Fibroblast of mammary gland (primary cell): Measurements from ENCODE around the gene SH2D2A.

Source experiments
- DNase-seq: peaks from one replicate; pipeline ENCODE4 v3.0.0-alpha.2; 2010; ENCODE audit warnings: low read depth
- H3K4me3 ChIP-seq: 2 replicates; pipeline ENCODE4 v1.5.1; 2011; ENCODE audit warnings: low read depth, mild to moderate bottlenecking, low read length, moderate library complexity; ENCODE audit not compliant: control insufficient read depth
- TF ChIP-seq, protein P1 (sequence below): conservative IDR thresholded peaks from 2 replicates; pipeline ENCODE4 v1.5.1; 2011; ENCODE audit warnings: low read depth, low read length, inconsistent platforms; ENCODE audit not compliant: control insufficient read depth, insufficient read depth

SH2D2A gene

DNA sequence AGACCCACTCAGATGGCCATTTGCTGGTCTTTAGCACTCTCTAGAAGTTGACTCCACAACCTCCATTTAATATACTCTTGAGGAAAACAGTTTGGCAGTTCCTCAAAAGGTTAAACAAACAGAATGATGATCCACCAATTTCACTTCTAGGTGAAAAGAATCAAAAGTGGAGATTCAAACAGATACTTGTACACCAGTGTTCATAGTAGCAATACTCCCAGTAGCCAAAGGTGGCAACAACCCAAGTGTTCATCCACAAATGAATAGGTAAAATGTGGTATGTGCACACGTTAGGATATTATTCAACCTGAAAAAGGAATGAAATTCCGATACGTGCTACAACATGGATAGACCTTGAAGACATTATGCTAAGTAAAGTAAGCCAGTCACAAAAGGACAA, 43.0 kb downstream of the SH2D2A start:
- DNase-seq: no peak
- TF ChIP-seq, protein P1, sequence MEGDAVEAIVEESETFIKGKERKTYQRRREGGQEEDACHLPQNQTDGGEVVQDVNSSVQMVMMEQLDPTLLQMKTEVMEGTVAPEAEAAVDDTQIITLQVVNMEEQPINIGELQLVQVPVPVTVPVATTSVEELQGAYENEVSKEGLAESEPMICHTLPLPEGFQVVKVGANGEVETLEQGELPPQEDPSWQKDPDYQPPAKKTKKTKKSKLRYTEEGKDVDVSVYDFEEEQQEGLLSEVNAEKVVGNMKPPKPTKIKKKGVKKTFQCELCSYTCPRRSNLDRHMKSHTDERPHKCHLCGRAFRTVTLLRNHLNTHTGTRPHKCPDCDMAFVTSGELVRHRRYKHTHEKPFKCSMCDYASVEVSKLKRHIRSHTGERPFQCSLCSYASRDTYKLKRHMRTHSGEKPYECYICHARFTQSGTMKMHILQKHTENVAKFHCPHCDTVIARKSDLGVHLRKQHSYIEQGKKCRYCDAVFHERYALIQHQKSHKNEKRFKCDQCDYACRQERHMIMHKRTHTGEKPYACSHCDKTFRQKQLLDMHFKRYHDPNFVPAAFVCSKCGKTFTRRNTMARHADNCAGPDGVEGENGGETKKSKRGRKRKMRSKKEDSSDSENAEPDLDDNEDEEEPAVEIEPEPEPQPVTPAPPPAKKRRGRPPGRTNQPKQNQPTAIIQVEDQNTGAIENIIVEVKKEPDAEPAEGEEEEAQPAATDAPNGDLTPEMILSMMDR: peak; percentile 6
- H3K4me3 ChIP-seq: no peak overlapping the region

DNA sequence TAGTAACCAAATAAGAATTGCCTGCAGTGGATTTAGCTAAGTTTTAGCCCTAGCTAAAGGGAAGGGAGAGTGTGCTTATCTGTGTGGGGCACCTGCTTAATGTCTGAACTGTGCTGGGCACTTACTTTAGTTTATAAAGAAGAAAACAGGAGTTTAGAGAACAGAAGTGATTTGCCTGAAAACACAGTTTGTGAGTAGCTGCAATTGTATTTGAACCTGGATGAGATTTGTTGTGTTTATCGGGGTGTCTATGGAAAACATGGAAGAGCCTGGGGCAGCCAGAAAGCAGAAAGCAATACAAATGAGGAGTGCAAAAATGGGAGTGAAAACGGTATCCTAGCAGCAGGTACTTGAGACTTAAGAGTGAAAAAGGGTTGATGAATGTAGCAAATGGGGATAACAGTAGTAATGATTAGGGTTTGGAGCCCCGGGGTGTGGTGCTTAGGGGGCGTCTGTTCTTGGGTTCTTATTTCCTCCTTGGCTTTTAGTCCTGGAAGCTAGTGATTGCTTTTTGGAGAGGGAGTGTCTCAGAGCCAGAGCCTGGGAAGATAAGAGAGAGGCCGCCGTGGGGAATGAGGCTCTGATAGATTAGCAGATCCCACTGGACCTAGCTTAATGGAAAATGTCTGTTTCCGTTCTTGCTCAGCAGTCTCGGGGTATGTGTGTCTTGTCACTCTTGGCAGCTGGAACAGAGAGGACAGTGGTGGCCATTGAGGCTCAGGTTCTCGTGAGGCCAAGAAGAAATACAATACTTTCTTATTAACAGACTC, 43.7 kb downstream of the SH2D2A start:
- H3K4me3 ChIP-seq: no peak overlapping the region
- TF ChIP-seq, protein P1: no peak
- no peak for DNase-seq

DNA sequence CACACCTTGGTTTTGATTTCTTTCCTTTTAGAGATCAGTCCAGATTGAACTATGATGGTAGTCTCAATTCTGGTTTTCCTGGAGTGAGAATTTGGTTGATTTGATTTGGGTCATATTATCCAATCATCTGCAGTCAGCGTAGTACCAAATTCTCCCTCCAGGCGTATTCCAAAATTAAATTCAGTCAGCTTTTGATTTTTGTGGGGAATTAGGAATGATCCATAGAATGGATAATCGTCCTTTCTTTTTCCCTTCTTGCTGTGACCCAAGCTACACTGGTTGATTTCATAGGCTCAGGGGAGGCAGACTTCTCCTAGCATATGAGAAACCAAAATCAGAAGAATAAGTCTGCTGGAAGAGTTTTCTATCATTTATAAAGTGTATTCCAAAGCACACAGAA, 44.4 kb downstream of the SH2D2A start:
- TF ChIP-seq, protein P1: no peak
- DNase-seq: no peak
- H3K4me3 ChIP-seq: no peak overlapping the region

DNA sequence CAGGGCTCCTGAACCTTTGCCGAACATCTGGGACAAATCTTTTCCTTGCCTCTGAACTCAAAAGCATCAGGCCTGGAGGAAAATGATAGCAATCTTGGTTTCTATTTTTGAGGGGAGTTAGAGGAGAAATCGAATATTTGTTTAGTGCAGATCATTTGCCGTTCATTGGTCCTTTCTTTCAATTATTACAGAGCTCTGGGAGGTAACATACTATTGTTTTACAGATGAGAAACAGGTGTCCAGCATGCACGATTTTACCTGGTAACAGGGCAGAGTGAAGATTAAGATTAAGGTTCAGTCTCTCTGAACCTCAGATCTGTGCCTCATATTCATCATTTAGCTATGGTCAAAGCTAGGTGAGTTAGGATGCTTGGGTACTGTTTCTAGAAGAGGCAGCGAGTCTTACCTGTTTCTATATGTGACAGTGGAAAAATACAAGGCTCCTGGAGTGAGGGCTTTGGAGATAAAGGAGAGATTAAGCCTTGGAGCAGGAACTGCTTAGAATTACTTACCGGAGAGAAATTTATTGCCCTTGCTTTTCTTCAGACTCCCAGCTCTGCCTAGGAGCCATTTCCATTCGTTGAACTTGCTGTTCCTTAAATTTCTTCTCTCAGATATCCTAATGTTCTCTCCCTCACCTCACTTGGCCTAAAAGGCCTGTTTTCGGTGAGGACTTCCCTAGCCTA, 47.9 kb downstream of the SH2D2A start:
- DNase-seq: no peak
- peak overlapping the region; percentile 91 for H3K4me3 ChIP-seq
- TF ChIP-seq, protein P1: no peak

DNA sequence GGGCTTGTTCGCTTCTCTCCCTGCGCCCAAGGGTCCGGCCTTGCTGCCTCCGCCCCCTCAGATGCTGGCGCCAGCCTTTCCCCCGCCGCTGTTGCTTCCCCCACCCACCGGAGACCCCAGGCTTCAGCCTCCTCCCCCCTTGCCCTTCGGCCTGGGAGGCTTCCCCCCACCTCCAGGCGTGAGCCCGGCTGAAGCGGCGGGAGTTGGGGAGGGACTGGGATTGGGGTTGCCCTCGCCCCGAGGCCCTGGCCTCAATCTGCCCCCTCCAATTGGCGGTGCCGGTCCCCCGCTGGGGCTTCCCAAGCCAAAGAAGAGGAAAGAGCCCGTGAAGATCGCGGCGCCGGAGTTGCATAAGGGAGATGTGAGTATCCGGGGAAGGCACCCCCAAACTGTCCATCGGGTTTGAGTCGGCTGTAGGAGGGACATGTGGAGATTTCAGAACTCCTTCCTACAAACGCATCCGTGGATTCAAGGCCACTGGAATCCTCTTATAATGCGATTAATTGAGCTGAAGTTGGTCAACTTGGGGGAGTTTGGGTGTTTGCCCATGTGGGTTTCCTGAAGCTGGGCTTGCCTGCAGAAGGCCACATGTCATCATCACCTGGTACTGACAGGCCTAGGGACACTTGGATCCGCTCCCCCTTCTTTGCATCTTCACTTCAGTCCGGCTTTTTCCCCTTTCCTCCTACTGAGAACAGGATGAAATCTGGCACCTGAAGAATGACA, 48.6 kb downstream of the SH2D2A start:
- peak overlapping the region; percentile 91 for H3K4me3 ChIP-seq
- TF ChIP-seq, protein P1: no peak
- no peak for DNase-seq

DNA sequence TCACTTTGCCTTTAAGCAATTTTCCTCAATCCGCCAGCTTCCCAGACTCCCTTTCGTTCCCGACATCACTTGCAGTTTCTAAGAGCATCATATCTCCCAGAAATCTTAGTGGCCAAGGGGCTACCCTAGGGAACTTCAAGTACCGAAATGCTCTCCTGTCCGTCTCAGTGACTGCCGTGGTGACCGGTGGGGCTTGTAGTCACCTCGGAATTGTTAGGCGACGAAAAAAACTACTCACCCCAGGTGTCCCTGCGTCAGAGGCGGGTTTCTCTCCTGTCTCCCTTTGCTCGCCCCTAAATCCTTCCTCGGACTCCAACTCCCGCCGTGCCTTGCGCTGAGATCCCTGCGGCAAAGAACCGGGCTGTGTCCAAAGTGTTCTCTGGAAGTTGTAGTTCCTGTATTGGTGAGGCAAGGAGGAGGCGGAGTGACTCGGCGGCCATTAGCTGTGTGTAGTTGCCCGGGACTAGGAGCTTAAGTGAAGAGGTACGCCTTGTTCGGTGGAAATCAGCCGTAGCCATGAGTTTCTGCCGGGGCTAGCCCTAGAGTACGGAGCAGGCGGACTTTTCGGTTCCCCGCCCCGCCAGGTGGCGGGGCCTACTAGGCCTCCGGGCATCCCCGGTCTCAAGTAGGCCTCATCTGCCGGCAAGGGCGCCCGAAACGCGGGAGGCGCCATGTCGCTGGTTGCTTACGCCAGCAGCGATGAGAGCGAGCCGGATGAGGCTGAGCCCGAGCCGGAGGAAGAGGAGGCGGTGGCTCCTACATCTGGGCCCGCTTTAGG, 49.4 kb downstream of the SH2D2A start, which contains the start of gene PRCC:
Gene PRCC, plus strand, starts transcription at position 435 of the 778 bp plus-strand sequence. Its CDS starts 237 bp downstream, at position 672.
- H3K4me3 ChIP-seq: peak within 1 kb of the TSS; percentile 91
- TF ChIP-seq, protein P1: no peak
- peak; percentile 100 for DNase-seq
